NCI-H460 (cell line): ENCODE measurements around the gene CEMIP. TPM values are rescaled to one million over a fixed set of nuclear protein-coding genes. Genes with fewer than 3 reads are reported as not detected.
"Not testable (repeated sequence)": the region's sequence is repeated elsewhere in the genome, so short reads cannot be mapped to it uniquely, and the experiment has no call there.

Experiments used
- DNase-seq: peaks from one replicate; pipeline ENCODE4 v3.0.0-alpha.2; 2016; ENCODE audit warnings: low read depth; ENCODE audit errors: extremely low read depth
- total RNA-seq: library from RNA; depleted of rRNA; stranded (reverse); fragments of >200 nt; shearing (Covaris generic); gene quantifications from 2 replicates; pipeline ENCODE4 v1.2.3, GENCODE V29; 2014

Gene CEMIP
- total RNA-seq, 1 experiment from 2014 or later = 1.0 TPM

DNA sequence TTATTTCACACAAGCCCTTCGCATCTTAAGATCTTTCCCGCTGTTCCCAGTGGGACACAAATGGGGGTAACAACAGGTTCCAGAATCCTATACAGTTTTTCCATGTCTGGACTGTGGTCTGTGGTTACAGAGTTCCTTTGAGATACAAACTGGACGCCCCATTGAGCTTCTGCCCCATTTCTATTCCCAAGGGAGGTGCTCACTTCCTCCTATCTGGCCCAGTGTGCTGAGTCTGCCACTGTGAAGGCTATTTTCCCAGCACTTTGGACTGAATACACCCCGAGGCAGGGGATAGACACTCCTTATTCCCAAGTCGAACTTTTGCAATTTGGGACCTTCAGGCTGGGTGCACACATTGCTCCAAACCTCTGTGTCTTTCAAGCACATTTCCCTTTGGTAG lies 166.4 kb downstream of the CEMIP start:
- no peak for DNase-seq

DNA sequence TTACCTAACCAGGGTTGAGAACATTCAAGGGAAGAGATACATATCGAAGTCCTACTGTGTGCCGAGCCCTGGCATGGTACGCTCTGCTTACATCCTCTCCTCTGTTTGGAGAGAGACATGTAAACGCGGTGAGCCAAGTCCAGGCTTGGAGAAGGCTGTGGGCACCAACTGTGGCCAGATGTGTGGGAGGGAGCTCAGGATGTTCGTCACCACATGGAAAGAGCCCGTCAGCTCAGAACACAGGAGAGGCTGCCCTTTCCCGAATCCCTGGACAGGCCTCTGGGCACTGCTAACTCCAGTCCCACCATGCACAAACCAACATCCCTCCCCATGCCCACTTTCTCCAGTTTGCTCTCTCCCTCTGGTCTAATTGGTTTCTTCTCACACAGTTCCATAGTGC lies 167.4 kb downstream of the CEMIP start:
- DNase-seq = no peak

- no peak for DNase-seq
Observed at GRCh38 chr15:80948651-80949292, 169.6 kb downstream of the CEMIP start.

GRCh38 chr15:80949756-80950155 lies 170.6 kb downstream of the CEMIP start:
- DNase-seq = no peak

GRCh38 chr15:80950291-80951078 lies 171.3 kb downstream of the CEMIP start:
- no peak for DNase-seq

DNA sequence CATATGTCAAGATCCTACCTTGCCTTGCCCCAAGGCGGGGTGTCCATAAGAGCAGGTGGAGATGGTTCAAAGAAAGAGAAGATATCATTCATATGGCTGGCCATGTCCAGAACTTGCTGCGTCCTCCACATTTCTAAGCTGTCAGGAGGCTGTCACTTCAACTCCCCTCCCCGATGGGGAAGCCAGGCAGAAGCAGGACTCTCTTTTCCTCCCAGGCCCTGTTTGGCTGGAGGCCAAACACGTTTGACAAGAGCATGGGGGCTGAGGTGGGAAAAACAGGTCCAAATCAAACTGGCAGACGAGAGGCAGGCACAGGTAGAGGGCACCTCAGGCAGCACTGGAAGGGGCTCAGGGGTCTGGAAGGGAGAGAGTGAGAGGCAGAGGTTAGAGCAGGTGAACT lies 172.8 kb downstream of the CEMIP start:
- DNase-seq = no peak

- no peak for DNase-seq
Observed at GRCh38 chr15:80953001-80953952, 174.1 kb downstream of the CEMIP start.

DNA sequence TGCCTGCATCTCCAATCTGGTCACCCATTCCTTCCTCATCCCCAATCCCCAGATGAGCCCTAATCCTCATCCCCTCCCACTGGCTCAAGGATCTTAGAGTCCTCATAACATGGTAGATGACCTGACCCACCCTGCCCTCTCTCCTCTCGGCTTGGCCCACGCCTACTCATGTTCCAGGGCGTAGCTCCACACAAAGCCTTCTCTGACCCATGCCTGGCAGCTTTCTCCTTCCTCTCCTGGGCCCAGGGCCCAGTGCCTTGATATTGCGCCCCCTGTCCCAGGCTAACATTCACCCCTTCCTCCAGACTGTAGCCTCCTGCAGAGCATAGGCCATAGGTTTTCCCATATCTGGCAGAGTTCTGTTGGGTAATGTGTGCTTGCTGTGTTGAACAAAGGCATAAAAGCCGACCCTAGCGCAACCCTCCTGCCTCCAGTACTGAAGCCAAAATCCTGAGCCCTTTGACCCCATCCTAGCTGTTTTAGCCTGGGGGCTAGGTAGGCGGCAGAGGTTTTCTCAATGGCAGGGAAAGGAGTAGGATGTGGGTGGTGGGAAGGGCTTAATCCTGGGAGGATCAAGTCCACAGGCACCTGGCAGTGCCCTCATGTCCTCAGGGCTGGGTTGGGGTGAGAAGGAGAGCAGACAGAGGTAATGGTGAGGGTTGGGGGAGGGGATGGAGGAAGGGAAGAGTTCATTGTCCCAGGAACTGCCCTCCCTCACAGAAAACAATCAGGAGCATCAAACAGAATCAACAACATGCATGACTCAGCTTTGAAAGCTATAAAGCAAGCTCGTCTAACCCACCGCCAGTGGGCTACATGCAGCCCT lies 175.0 kb downstream of the CEMIP start:
- DNase-seq = no peak

DNA sequence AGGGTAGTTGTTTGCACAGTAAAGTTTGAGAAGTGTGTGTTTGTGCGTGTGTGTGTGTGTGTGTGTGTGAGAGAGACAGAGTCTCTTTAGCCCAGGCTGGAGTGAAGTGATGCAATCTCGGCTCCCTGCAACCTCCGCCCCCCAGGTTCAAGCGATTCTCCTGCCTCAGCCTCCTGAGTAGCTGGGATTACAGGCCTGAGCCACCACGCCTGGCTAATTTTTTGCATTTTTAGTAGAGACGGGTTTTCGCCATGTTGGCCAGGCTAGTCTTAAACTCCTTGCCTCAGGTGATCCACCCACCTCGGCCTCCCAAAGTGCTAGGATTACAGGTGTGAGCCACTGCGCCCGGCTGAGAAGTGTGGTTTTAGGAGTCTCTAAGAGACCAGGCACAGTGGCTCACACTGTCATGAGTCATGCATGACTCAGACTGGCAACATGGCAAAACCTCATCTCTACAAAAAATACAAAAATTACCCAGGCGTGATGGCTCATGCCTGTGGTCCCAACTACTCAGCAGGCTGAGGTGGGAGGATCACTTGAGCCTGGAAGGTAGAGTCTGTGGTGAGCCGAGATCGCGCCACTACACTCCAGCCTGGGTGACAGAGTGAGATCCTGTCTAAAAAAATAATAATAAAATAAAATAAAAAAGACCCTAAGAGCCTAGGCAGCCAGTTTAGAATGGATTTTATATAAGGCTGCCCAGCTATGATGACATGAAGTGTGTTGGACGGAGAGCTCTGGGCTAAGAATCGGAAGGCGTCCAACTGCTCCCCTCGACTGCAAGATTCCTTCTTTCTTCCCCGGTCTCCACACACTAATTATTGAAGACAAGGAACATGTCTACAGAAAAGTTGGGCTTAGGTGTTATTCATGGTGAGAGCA lies 176.6 kb downstream of the CEMIP start:
- DNase-seq = peak; percentile 22

DNA sequence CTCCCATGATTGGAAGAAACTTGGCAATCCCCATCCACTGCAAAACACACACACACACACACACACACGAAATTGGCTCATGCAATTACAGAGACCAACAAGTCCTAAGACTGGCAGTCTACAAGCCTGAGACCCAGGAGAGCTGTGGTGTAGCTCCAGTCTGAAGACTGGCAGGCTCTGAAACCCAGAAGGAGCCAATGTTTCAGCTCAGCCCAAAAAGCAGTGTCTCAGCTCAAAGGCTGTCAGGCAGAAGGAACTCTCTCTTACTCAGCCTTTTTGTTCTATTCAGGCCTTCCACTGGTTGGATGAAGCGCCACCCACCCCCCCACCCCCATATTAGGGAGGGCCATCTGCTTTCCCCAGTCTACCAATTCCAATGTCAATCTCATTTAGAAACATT lies 178.4 kb downstream of the CEMIP start:
- no peak for DNase-seq

- no peak for DNase-seq
Observed at GRCh38 chr15:80957976-80958375, 178.8 kb downstream of the CEMIP start.

- no peak for DNase-seq
Observed at GRCh38 chr15:80958818-80959495, 179.8 kb downstream of the CEMIP start.

- DNase-seq = not testable (repeated sequence)
Observed at GRCh38 chr15:80965454-80965853, 186.3 kb downstream of the CEMIP start.

DNA sequence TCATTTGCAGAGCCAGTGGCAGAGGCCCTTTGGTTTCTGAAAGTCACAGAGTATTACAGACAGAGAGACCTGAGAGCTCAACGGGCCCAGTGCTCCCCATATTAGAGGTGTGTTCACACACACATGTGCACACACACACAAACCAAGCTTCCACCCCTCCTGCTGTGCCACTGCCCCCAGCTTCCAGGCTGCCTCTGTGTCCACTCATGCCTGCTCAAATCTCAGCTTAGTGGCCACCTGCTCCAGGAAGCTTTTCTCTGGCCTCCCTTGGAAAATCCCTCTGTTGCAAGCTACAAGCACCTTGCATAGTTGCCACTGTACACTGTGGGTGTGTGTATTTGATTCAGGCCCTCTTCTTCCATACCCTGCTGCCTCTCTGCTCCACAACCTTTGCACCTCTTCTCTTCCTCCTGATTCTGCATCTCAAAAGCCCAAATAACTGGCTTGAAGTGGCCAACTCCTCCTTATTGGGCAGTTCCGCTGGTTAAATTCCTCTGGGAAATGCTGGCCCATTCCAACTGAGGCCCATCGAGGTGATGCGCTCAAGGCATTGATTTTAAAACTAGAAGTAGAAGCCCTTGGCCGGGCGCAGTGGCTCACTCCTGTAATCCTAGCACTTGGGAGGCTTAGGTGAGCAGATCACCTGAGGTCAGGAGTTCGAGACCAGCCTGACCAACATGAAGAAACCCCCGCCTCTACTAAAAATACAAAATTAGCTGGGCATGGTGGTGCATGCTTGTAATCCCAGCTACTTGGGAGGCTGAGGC lies 187.4 kb downstream of the CEMIP start:
- no peak for DNase-seq

DNA sequence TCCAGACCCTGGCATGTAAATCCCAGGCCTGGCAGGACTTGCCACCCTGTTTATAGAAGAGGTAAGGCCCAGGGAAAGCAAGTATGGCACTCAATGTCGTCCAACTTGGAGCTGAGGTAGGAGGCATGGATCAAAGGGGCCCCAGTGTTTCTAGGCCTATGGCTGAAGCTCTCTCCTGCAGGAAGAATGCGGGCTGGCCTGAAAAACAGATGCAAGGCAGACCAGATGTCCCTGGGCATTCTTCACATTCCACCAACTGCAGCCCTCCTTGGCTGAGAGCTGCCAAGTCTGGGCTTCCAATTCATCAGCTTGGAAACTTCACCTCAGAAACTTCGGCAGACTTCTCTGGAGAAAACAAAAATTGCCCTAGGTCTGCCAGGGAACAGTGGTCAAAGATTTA lies 188.3 kb downstream of the CEMIP start:
- DNase-seq = no peak

- no peak for DNase-seq
Observed at GRCh38 chr15:80967991-80968510, 188.9 kb downstream of the CEMIP start.

DNA sequence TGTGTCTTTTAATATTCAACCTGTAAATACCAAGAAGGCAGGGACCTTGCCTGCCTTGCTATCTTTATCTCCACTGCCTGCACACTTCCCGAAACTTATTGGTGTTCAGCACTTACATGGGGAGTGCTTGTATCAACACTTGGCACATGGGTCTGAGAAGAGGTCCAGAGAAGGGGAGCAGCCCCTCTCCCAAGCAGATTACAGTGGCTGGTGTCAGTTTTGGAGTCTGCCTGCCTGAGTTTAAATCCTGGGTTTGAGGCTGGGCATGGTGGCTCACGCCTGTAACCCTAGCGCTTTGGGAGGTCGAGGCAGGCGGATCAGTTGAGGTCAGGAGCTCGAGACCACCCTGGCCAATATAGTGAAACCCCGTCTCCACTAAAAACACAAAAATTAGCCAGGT lies 190.1 kb downstream of the CEMIP start:
- no peak for DNase-seq
